Cerebellar nuclear complex (tissue), 1 donor: ENCODE measurements around the gene KIF3A.

ENCODE experiments used
- DNase-seq, 2 experiments: peaks; one replicate each; lab custom pipeline; 2025; lab: John Stamatoyannopoulos, UW

The KIF3A gene

GRCh38 chr5:132662925-132663770 is 74.2 kb downstream of the KIF3A start:
- DNase-seq: no peak

- no peak for DNase-seq
These were observed 75.3 kb downstream of the KIF3A start for GRCh38 chr5:132662004-132662401.

GRCh38 chr5:132661231-132662003 is 75.9 kb downstream of the KIF3A start:
- DNase-seq: no peak

GRCh38 chr5:132659598-132660493 is 77.5 kb downstream of the KIF3A start:
- DNase-seq: no peak

GRCh38 chr5:132658381-132659302 is 78.7 kb downstream of the KIF3A start:
- no peak for DNase-seq

- no peak for DNase-seq
These were observed 79.5 kb downstream of the KIF3A start, which contains the start of gene IL13 for GRCh38 chr5:132657676-132658380. TSS of gene IL13 (plus strand) at chr5:132658173. CDS start at chr5:132658187, 14 bp downstream.

- DNase-seq: no peak
These were observed 80.5 kb downstream of the KIF3A start for GRCh38 chr5:132656774-132657355.

- no peak for DNase-seq
These were observed 81.2 kb downstream of the KIF3A start for GRCh38 chr5:132655821-132656773.

- DNase-seq: no peak
These were observed 83.6 kb downstream of the KIF3A start for GRCh38 chr5:132653716-132654115.

- DNase-seq: no peak
These were observed 85.4 kb downstream of the KIF3A start for GRCh38 chr5:132651838-132652469.

- no peak for DNase-seq
These were observed 89.0 kb downstream of the KIF3A start for GRCh38 chr5:132648355-132648754.

GRCh38 chr5:132647473-132647872 is 89.9 kb downstream of the KIF3A start:
- no peak for DNase-seq

GRCh38 chr5:132646583-132647266 is 90.6 kb downstream of the KIF3A start:
- no peak for DNase-seq

- no peak for DNase-seq
These were observed 93.2 kb downstream of the KIF3A start for GRCh38 chr5:132644177-132644576.
